GM12891 (cell line): ENCODE measurements around the gene MICB.
A peak's percentile ranks its signal among the peaks of the same experiment; 100 is the strongest.

Source experiments
- DNase-seq: peaks from one replicate; pipeline ENCODE4 v3.0.0; 2011; ENCODE audit warnings: low spot score; ENCODE audit not compliant: insufficient read length
- FAIRE-seq: peaks from 2 replicates; lab custom pipeline; 2011; peaks lifted over from hg19 to GRCh38; lab: Jason Lieb, UNC
- PAX5 ChIP-seq: IDR thresholded peaks from 2 replicates; pipeline ENCODE4 v1.6.1; 2011; ENCODE audit warnings: low read length, moderate library complexity, mild to moderate bottlenecking; ENCODE audit not compliant: insufficient read depth, severe bottlenecking
- POLR2A ChIP-seq: IDR thresholded peaks from 2 replicates; pipeline ENCODE4 v1.6.1; 2011; ENCODE audit warnings: low read depth, low read length, control low read depth
- POLR2AphosphoS5 ChIP-seq: IDR thresholded peaks from 2 replicates; pipeline ENCODE4 v1.6.1; 2011; ENCODE audit warnings: low read depth, low read length, control low read depth
- POU2F2 ChIP-seq: IDR thresholded peaks from 2 replicates; pipeline ENCODE4 v1.6.1; 2011; ENCODE audit warnings: low read depth, mild to moderate bottlenecking, control low read depth, low read length, moderate library complexity
- SPI1 ChIP-seq: IDR thresholded peaks from 2 replicates; pipeline ENCODE4 v1.6.1; 2011; ENCODE audit warnings: low read depth, low read length, control low read depth
- TAF1 ChIP-seq: IDR thresholded peaks from 2 replicates; pipeline ENCODE4 v1.6.1; 2011; ENCODE audit warnings: low read depth, low read length, control low read depth

MICB gene

GRCh38 chr6:31559958-31560696 is 62.2 kb downstream of the MICB start:
- TF ChIP-seq SPI1: peak; percentile 82
- peak; percentile 61; the same call in 1 of the 2 replicates for TF ChIP-seq POLR2A
- TF ChIP-seq POU2F2: peak; percentile 79; the same call in 1 of the 2 replicates
- TF ChIP-seq TAF1: peak; percentile 75
- peak; percentile 56 for TF ChIP-seq POLR2AphosphoS5
- TF ChIP-seq PAX5: no peak
- DNase-seq (no peak), FAIRE-seq (peak; percentile 96)

- DNase-seq: no peak
- no peak for FAIRE-seq
- TF ChIP-seq POLR2A (no peak), PAX5 (no peak), POLR2AphosphoS5 (no peak), SPI1 (no peak), TAF1 (no peak), POU2F2 (no peak)
These were observed 62.7 kb downstream of the MICB start for GRCh38 chr6:31560697-31561058.
